Upper lobe of left lung (tissue), 6 donors: Measurements from ENCODE around the gene GRPEL1. TPM values are rescaled to one million over a fixed set of nuclear protein-coding genes. Genes with fewer than 3 reads are reported as not detected.

Source experiments
- ATAC-seq, 2 donors: fragments of 200-7000 bp; cut with Tn5 transposase; one replicate each; pipeline ENCODE4 v1.9.1; 2022; ENCODE audit warnings: mild to moderate bottlenecking in 2 of 2, moderate library complexity in 2 of 2; ENCODE audit not compliant: low FRiP score in 2 of 2
- DNase-seq, 2 donors: peaks; one replicate each; pipeline ENCODE4 v3.0.0-alpha.2; 2019 to 2020
- H3K27ac ChIP-seq, 4 donors: fragments of 200-600 bp; sonication (generic); one replicate each; pipeline ENCODE4 v1.5.1; 2016 to 2019
- H3K27me3 ChIP-seq, 4 donors: fragments of 200-600 bp; sonication (generic); one replicate each; pipeline ENCODE4 v1.5.1; 2017 to 2019
- H3K36me3 ChIP-seq, 4 donors: fragments of 200-600 bp; sonication (generic); one replicate each; pipeline ENCODE4 v1.5.1; 2016 to 2019
- H3K4me1 ChIP-seq, 4 donors: fragments of 200-600 bp; sonication (generic); one replicate each; pipeline ENCODE4 v1.5.1; 2018 to 2019
- H3K4me3 ChIP-seq, 4 donors: fragments of 200-600 bp; sonication (generic); one replicate each; pipeline ENCODE4 v1.5.1; 2017 to 2019; ENCODE audit warnings: mild to moderate bottlenecking in 2 of 4, moderate library complexity in 1 of 4
- H3K9me3 ChIP-seq, 4 donors: fragments of 200-600 bp; sonication (generic); one replicate each; pipeline ENCODE4 v1.5.1; 2018 to 2019
- EP300 ChIP-seq, 4 donors: sonication (generic); formaldehyde crosslinking; IDR thresholded peaks; one replicate each; pipeline ENCODE4 v1.5.1; 2017; ENCODE audit warnings: antibody characterized with exemption in 4 of 4, control low read depth in 2 of 4
- POLR2A ChIP-seq, 4 donors: fragments of 450-650 bp; IDR thresholded peaks; one replicate each; pipeline ENCODE4 v1.5.1; 2016 to 2017; ENCODE audit warnings: antibody characterized with exemption in 4 of 4, mild to moderate bottlenecking in 2 of 4
- POLR2AphosphoS5 ChIP-seq, 2 donors: sonication (generic); formaldehyde crosslinking; IDR thresholded peaks; one replicate each; pipeline ENCODE4 v1.5.1; 2017; ENCODE audit warnings: antibody characterized with exemption in 2 of 2
- WGBS, 2 donors: methylation state at CpG; one replicate each; pipeline ENCODE4 v1.1.5; 2017 to 2018; 5-methylcytosine and 5-hydroxymethylcytosine counted together
- total RNA-seq, 6 donors: library from RNA; depleted of rRNA in 4 of 6; stranded (reverse); fragments of >200 nt in 4 of 6; gene quantifications; one replicate each; pipeline versions ENCODE4 v1.1.0 to v1.2.1, GENCODE V29; 2016 to 2021
- TF ChIP-seq, protein P1 (sequence below), 6 experiments: fragments of 450-650 bp in 4 of 6; fragments of 200-600 bp in 2 of 6; sonication (generic) in 2 of 6; IDR thresholded peaks; one replicate each; pipeline ENCODE4 v1.5.1; 2016 to 2019; ENCODE audit warnings: antibody characterized with exemption in 6 of 6
- donor health status: DM: no; HTN: no; CAD: no; lungs with moderate emphysema.
- donor health status: DM: no; HTN: yes; CAD: no; lungs with severe emphysema.

Gene GRPEL1
- total RNA-seq, 6 donors from 2014 or later = 9.4 to 29.0 (median 24.2) TPM

DNA sequence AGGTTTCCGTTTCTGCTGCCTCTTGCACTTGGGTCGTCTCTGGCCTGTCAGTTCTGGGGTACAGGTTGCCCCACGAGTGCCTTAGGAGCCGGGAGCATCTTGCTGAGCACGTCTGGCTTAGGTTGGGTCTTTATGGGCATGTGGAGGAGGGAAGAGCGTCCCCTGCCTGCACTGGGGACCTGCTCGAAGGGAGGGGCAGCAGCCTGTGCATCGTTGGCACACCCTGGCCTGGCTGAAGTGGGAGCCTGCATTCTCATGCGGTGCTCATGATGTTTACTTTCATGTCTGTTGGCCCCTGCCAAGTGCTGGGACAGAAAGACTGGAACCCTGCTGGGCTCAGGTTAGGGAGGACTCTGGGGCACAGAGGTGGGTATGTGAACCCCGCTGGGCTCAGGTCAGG is 48.5 kb downstream of the GRPEL1 start:
- no peaks in the 10 kb centered on the region for H3K9me3 ChIP-seq
- no peak for TF ChIP-seq POLR2A (IDR thresholded peaks at IDR 0.05)
- TF ChIP-seq EP300 (IDR thresholded peaks at IDR 0.05) = no peak
- TF ChIP-seq POLR2AphosphoS5 (IDR thresholded peaks at IDR 0.05) = no peak
- TF ChIP-seq, protein P1, sequence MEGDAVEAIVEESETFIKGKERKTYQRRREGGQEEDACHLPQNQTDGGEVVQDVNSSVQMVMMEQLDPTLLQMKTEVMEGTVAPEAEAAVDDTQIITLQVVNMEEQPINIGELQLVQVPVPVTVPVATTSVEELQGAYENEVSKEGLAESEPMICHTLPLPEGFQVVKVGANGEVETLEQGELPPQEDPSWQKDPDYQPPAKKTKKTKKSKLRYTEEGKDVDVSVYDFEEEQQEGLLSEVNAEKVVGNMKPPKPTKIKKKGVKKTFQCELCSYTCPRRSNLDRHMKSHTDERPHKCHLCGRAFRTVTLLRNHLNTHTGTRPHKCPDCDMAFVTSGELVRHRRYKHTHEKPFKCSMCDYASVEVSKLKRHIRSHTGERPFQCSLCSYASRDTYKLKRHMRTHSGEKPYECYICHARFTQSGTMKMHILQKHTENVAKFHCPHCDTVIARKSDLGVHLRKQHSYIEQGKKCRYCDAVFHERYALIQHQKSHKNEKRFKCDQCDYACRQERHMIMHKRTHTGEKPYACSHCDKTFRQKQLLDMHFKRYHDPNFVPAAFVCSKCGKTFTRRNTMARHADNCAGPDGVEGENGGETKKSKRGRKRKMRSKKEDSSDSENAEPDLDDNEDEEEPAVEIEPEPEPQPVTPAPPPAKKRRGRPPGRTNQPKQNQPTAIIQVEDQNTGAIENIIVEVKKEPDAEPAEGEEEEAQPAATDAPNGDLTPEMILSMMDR (IDR thresholded peaks at IDR 0.05) = no peak
- H3K4me3 ChIP-seq = no peak overlapping the region
- DNase-seq (peak in 1 of 2 donors; percentile 45), ATAC-seq (no peak)
- H3K27ac ChIP-seq = no peak overlapping the region
- H3K36me3 ChIP-seq = peaks cover 16 to 88% (median 50%) of the 10 kb centered on the region in 4 donors
- no peaks in the 10 kb centered on the region for H3K4me1 ChIP-seq
- 86 to 93% methylated on average over 9 to 10 of the region's 10 CpGs for WGBS, 2 donors
- H3K27me3 ChIP-seq = no peaks in the 10 kb centered on the region

DNA sequence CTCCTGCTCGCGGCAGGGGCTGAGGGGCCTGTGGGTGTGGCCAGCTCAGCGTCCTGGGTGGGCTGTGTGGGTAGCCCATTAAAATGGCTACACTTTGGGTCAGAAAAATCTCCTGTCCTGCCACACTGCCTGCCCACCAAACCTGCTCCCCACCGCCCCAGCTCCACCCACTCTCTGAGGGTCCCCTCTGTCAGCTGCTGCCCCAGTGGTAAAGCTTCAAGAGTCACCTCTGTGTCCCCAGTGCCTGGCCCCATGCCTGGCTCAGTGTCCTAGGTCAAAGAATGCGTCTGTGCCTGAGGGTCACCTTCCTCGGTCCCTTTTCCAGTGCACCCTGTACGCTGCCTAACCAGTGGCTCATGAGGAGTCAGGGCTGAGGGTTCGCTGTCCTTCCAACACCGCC is 49.6 kb downstream of the GRPEL1 start:
- Histone ChIP-seq H3K27me3 (no peaks in the 10 kb centered on the region), H3K4me3 (no peak overlapping the region), H3K4me1 (no peaks in the 10 kb centered on the region), H3K36me3 (peaks cover 16 to 88% (median 47%) of the 10 kb centered on the region in 4 donors), H3K27ac (no peak overlapping the region), H3K9me3 (no peaks in the 10 kb centered on the region)
- ATAC-seq (no peak), DNase-seq (no peak)
- 95 to 98% methylated on average over 8 to 9 of the region's 9 CpGs for WGBS, 2 donors
- TF ChIP-seq, protein P1 (IDR thresholded peaks at IDR 0.05) = no peak
- TF ChIP-seq POLR2AphosphoS5 (IDR thresholded peaks at IDR 0.05) (no peak), POLR2A (IDR thresholded peaks at IDR 0.05) (no peak), EP300 (IDR thresholded peaks at IDR 0.05) (no peak)

DNA sequence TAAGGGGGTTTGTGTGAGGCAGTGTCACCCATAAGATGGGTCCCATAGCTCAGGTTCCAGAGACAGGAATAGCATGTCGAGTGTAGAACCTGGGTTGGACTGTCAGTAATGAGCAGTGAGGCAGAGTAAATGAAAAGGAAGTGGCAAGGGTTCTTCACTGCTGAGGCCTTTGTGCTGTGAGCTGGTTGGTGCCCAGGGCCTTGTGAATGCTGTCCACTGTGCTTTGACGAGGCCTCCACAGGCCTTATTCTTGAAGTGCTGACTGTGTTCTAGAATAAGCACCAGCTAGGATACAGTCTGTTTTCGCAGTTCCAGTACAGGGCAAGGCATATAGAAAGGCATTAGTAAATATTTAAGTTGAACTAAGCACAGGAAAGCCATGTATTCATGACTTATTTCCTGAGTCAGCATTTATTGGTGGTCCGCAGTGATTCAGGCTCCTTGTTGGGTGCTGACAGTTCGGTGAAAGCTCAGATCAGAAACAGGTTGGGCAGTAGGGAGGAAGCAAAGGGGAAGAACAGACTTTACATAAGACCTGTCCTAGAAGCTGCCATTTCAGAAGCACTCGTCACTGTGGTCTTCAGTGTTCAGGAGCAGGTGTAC is 50.3 kb downstream of the GRPEL1 start:
- H3K27ac ChIP-seq = no peak overlapping the region
- ATAC-seq (no peak), DNase-seq (no peak)
- H3K4me1 ChIP-seq = no peaks in the 10 kb centered on the region
- no peak for TF ChIP-seq POLR2A (IDR thresholded peaks at IDR 0.05)
- no peak for TF ChIP-seq POLR2AphosphoS5 (IDR thresholded peaks at IDR 0.05)
- TF ChIP-seq, protein P1 (IDR thresholded peaks at IDR 0.05) = no peak
- TF ChIP-seq EP300 (IDR thresholded peaks at IDR 0.05) = no peak
- no peaks in the 10 kb centered on the region for H3K9me3 ChIP-seq
- no peak overlapping the region for H3K4me3 ChIP-seq
- no peaks in the 10 kb centered on the region for H3K27me3 ChIP-seq
- 84 to 91% methylated on average over 6 of the region's 6 CpGs for WGBS, 2 donors
- H3K36me3 ChIP-seq = peaks cover 16 to 88% (median 51%) of the 10 kb centered on the region in 4 donors

DNA sequence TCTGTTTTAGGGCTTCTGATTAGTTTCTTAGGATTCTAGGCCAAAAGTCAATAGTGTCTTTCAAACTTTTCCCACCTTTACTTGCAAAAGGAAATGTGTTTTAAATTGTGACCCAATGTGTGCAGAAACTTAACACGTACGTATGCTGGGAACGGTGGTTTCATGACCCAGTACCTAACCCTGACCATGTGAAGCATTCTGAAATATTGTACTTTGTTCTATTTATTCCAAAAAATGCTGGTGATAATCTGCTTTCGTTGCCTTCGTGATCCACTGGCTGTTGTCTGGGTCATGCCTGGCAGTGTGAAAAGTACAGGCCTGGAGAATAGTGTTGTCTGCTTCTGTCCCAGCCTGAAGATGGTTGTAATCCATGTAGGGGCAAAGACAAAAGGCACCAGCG is 51.4 kb downstream of the GRPEL1 start:
- H3K27me3 ChIP-seq = no peaks in the 10 kb centered on the region
- no peak overlapping the region for H3K4me3 ChIP-seq
- no peaks in the 10 kb centered on the region for H3K9me3 ChIP-seq
- DNase-seq = no peak
- H3K4me1 ChIP-seq = no peaks in the 10 kb centered on the region
- no peak for ATAC-seq
- H3K27ac ChIP-seq = no peak overlapping the region
- TF ChIP-seq EP300 (IDR thresholded peaks at IDR 0.05) = no peak
- TF ChIP-seq, protein P1 (IDR thresholded peaks at IDR 0.05) = no peak
- TF ChIP-seq POLR2AphosphoS5 (IDR thresholded peaks at IDR 0.05) = no peak
- no peak for TF ChIP-seq POLR2A (IDR thresholded peaks at IDR 0.05)
- 94 to 98% methylated on average over 6 of the region's 6 CpGs for WGBS, 2 donors
- peaks cover 16 to 89% (median 50%) of the 10 kb centered on the region in 4 donors for H3K36me3 ChIP-seq

DNA sequence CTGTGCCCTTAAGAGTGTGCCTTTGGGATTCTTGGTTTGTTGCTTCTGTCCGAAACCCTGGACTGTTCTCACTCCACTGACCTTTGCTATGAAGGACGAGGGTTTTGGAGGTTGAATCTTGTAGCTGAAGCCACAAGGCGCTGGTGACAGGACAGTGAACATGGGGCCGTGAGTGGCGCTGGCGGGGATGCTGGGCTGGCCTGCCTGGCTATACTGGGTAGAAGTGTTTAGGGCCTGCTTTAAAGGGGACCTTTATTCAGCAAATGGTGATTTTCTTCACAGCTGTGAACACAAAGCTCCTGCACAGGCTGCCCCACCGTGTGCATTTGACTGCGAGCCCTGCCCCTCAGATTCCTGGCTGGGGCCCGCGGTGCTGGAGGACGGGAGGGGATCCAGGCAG is 51.8 kb downstream of the GRPEL1 start:
- ATAC-seq (no peak), DNase-seq (no peak)
- TF ChIP-seq, protein P1 (IDR thresholded peaks at IDR 0.05) = no peak
- TF ChIP-seq POLR2A (IDR thresholded peaks at IDR 0.05) (no peak), POLR2AphosphoS5 (IDR thresholded peaks at IDR 0.05) (no peak), EP300 (IDR thresholded peaks at IDR 0.05) (no peak)
- Histone ChIP-seq H3K27ac (no peak overlapping the region), H3K4me3 (no peak overlapping the region), H3K36me3 (peaks cover 13 to 90% (median 52%) of the 10 kb centered on the region in 4 donors), H3K4me1 (no peaks in the 10 kb centered on the region), H3K27me3 (no peaks in the 10 kb centered on the region), H3K9me3 (no peaks in the 10 kb centered on the region)
- 81 to 86% methylated on average over 11 of the region's 11 CpGs for WGBS, 2 donors
